Bronchial smooth muscle cell (primary cell): Measurements from ENCODE around the gene ARHGEF6. TPM values are rescaled to one million over a fixed set of nuclear protein-coding genes. Genes with fewer than 3 reads are reported as not detected.

Experiments
- total RNA-seq: library from RNA; depleted of rRNA; stranded (reverse); fragments of >200 nt; gene quantifications from 2 replicates; pipeline ENCODE4 v1.2.1, GENCODE V29; 2014

Gene ARHGEF6
- total RNA-seq, result 7.6 and 11.3 TPM in 2 replicates

GRCh38 chrX:136780763-136781162 lies at the start of gene ARHGEF6:
ARHGEF6 (minus strand) TSS chrX:136780932; CDS start chrX:136780882, 50 bp downstream.

GRCh38 chrX:136647677-136648360 lies 132.9 kb downstream of the ARHGEF6 start, which contains the start of gene CD40LG:
CD40LG (plus strand) TSS chrX:136648158; CDS start chrX:136648249, 91 bp downstream.

Other genes with a start within 250 kb of the ARHGEF6 start
- gene VGLL1, start 248.7 kb downstream of the ARHGEF6 start, total RNA-seq, result not detected in 2 replicates
- not detected in 2 replicates for gene CD40LG, start 132.8 kb downstream of the ARHGEF6 start, total RNA-seq
- 121 and 124 TPM in 2 replicates for gene RBMX, start 99.8 kb upstream of the ARHGEF6 start, total RNA-seq